OCI-LY1 (cell line): Measurements from ENCODE around the gene TARS2.

Experiments used
- H2AFZ ChIP-seq: fragments of 200-600 bp; sonication (generic), shearing (Covaris generic); 2 replicates; pipeline ENCODE4 v1.6.0; 2014; ENCODE audit warnings: antibody characterized with exemption, mild to moderate bottlenecking, low read length
- H3F3A ChIP-seq: fragments of 200-600 bp; sonication (generic), shearing (Covaris generic); 2 replicates; pipeline ENCODE4 v1.6.0; 2014; ENCODE audit warnings: mild to moderate bottlenecking, antibody characterized with exemption, low read length, moderate library complexity; ENCODE audit not compliant: insufficient read depth
- H3K27ac ChIP-seq: fragments of 200-600 bp; sonication (generic); 2 replicates; pipeline ENCODE4 v1.5.1; 2014; ENCODE audit warnings: low read length, mixed run types, mild to moderate bottlenecking, low read depth; ENCODE audit not compliant: poor library complexity, severe bottlenecking
- H3K27me3 ChIP-seq: fragments of 200-600 bp; sonication (generic); 2 replicates; pipeline ENCODE4 v1.6.0; 2014; ENCODE audit warnings: antibody characterized with exemption, mild to moderate bottlenecking, low read length, moderate library complexity; ENCODE audit not compliant: insufficient read depth
- H3K36me3 ChIP-seq: fragments of 200-600 bp; sonication (generic); 2 replicates; pipeline ENCODE4 v1.6.1; 2014; ENCODE audit warnings: mild to moderate bottlenecking, antibody characterized with exemption, low read length, moderate library complexity, mixed read lengths; ENCODE audit not compliant: insufficient read depth
- H3K4me1 ChIP-seq: fragments of 200-600 bp; sonication (generic); 2 replicates; pipeline ENCODE4 v1.5.1; 2014; ENCODE audit warnings: mild to moderate bottlenecking, low read length, moderate library complexity; ENCODE audit not compliant: insufficient read depth, severe bottlenecking
- H3K4me2 ChIP-seq: fragments of 200-600 bp; sonication (generic), shearing (Covaris generic); 2 replicates; pipeline ENCODE4 v1.6.1; 2014; ENCODE audit warnings: low read length
- H3K4me3 ChIP-seq: fragments of 200-600 bp; sonication (generic); 2 replicates; pipeline ENCODE4 v1.5.1; 2014; ENCODE audit warnings: low read length, low read depth, mild to moderate bottlenecking, mixed read lengths; ENCODE audit not compliant: poor library complexity, severe bottlenecking
- H3K79me2 ChIP-seq: fragments of 200-600 bp; shearing (Covaris generic); 2 replicates; pipeline ENCODE4 v1.6.1; 2016; ENCODE audit warnings: mixed run types, low read length, mixed read lengths; ENCODE audit not compliant: insufficient read depth
- H3K9ac ChIP-seq: fragments of 200-600 bp; sonication (generic), shearing (Covaris generic); 2 replicates; pipeline ENCODE4 v1.6.1; 2014; ENCODE audit warnings: mild to moderate bottlenecking, low read length, mixed read lengths
- H3K9me2 ChIP-seq: fragments of 200-600 bp; sonication (generic), shearing (Covaris generic); 2 replicates; pipeline ENCODE4 v1.6.1; 2014; ENCODE audit warnings: low read depth, mild to moderate bottlenecking, low read length, mixed read lengths
- H3K9me3 ChIP-seq: fragments of 200-600 bp; shearing (Covaris generic); 2 replicates; pipeline ENCODE4 v1.6.1; 2014; ENCODE audit warnings: low read length, mixed read lengths
- H4K20me1 ChIP-seq: fragments of 200-600 bp; sonication (generic), shearing (Covaris generic); 2 replicates; pipeline ENCODE4 v1.6.0; 2016; ENCODE audit warnings: mild to moderate bottlenecking, low read length; ENCODE audit not compliant: insufficient read depth
- CTCF ChIP-seq: fragments of 200-600 bp; sonication (generic), shearing (Covaris generic); IDR thresholded peaks from 2 replicates; pipeline ENCODE4 v1.5.1; 2017; ENCODE audit warnings: mild to moderate bottlenecking, antibody characterized with exemption, low read length, moderate library complexity, mixed read lengths
- EZH2 ChIP-seq: fragments of 200-600 bp; sonication (generic), shearing (Covaris generic); IDR thresholded peaks from 2 replicates; pipeline ENCODE4 v1.8.0; 2017; ENCODE audit warnings: borderline replicate concordance, mixed run types, mild to moderate bottlenecking, antibody characterized with exemption, low read length, moderate library complexity, mixed read lengths

TARS2 gene

GRCh38 chr1:150530491-150531159 is 43.4 kb downstream of the TARS2 start:
- Histone ChIP-seq H3K79me2 (no peaks in the 10 kb centered on the region), H3K9me2 (no peaks in the 10 kb centered on the region), H3K4me3 (no peak overlapping the region), H3K27ac (no peak overlapping the region), H3K4me1 (peaks cover 4% of the 10 kb centered on the region), H3K9me3 (no peaks in the 10 kb centered on the region), H3F3A (no peaks in the 10 kb centered on the region), H4K20me1 (no peaks in the 10 kb centered on the region), H3K36me3 (no peaks in the 10 kb centered on the region), H3K9ac (no peak overlapping the region), H3K27me3 (no peaks in the 10 kb centered on the region), H2AFZ (no peak overlapping the region), H3K4me2 (no peak overlapping the region)
- TF ChIP-seq EZH2 (no peak), CTCF (no peak)

GRCh38 chr1:150532860-150533259 is 45.6 kb downstream of the TARS2 start:
- no peak overlapping the region for H3K27ac ChIP-seq
- no peak overlapping the region for H3K4me2 ChIP-seq
- no peak for TF ChIP-seq EZH2
- TF ChIP-seq CTCF: no peak
- H3K4me3 ChIP-seq: no peak overlapping the region
- no peaks in the 10 kb centered on the region for H3K27me3 ChIP-seq
- no peaks in the 10 kb centered on the region for H3F3A ChIP-seq
- no peak overlapping the region for H2AFZ ChIP-seq
- H3K36me3 ChIP-seq: no peaks in the 10 kb centered on the region
- H3K79me2 ChIP-seq: no peaks in the 10 kb centered on the region
- no peaks in the 10 kb centered on the region for H3K9me3 ChIP-seq
- no peaks in the 10 kb centered on the region for H4K20me1 ChIP-seq
- H3K9ac ChIP-seq: no peak overlapping the region
- peaks cover 4% of the 10 kb centered on the region for H3K4me1 ChIP-seq
- H3K9me2 ChIP-seq: no peaks in the 10 kb centered on the region

DNA sequence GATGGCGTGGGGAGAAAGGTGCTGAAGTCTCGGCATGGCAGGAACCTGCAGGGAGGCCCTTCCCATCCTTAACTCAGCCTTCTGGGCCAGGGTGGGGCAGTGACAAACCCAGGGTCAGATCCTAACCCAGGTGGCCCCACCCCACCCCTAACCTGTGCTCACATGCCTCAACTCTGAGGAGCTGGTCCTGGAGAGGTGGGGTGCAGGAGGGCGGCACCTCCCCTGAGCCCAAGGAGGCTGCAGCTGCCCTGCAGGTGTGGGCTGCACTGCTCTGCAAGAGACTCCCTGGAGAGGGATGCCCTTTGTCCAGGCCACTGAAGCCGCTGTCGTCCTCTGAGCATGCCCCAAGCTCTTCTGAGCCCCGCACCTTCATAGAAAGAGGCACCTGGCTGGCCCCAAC is 46.8 kb downstream of the TARS2 start:
- H3K4me1 ChIP-seq: peaks cover 4% of the 10 kb centered on the region
- no peak overlapping the region for H2AFZ ChIP-seq
- H3K4me3 ChIP-seq: no peak overlapping the region
- H3K79me2 ChIP-seq: no peaks in the 10 kb centered on the region
- no peaks in the 10 kb centered on the region for H4K20me1 ChIP-seq
- no peaks in the 10 kb centered on the region for H3K27me3 ChIP-seq
- no peaks in the 10 kb centered on the region for H3K9me2 ChIP-seq
- no peak overlapping the region for H3K27ac ChIP-seq
- no peak overlapping the region for H3K9ac ChIP-seq
- no peaks in the 10 kb centered on the region for H3F3A ChIP-seq
- no peaks in the 10 kb centered on the region for H3K36me3 ChIP-seq
- no peak overlapping the region for H3K4me2 ChIP-seq
- H3K9me3 ChIP-seq: no peaks in the 10 kb centered on the region
- no peak for TF ChIP-seq EZH2
